ENCODE data around the gene PLXDC1. TPM values are rescaled to one million over a fixed set of nuclear protein-coding genes. Genes with fewer than 3 reads are reported as not detected.

The PLXDC1 gene
- total and polyA plus RNA-seq, 2 of the 8 experiments (the other 6 are each of a cell fraction or from before 2014, with no cell fraction given) = 4.1 to 14.6 TPM

- no peak overlapping the region for H3K27ac ChIP-seq (ENCODE audit: low read depth, low read length)
- H2BK15ac ChIP-seq (ENCODE audit: low read length) = no peak overlapping the region
- no peaks in the 10 kb centered on the region for H3K79me1 ChIP-seq (ENCODE audit: low read depth, low read length)
- no peak overlapping the region for H4K8ac ChIP-seq (ENCODE audit: extremely low read depth, insufficient read depth, low read length)
- H3K56ac ChIP-seq (replicated peaks; ENCODE audit: insufficient read length, low read depth, low read length) = no peak overlapping the region
- no peak overlapping the region for H2BK5ac ChIP-seq (ENCODE audit: low read depth, low read length)
- no peaks in the 10 kb centered on the region for H3K79me2 ChIP-seq (ENCODE audit: control insufficient read depth in 1 of 2, insufficient read depth in 2 of 2, low read length in 2 of 2)
- ChIA-PET CTCF (ENCODE audit: partially characterized antibody) (interaction anchor here (1.2 to 7.4 kb wide), 6 partner anchors 13 to 247 kb away, joined by 3 to 63 read pairs (median 8); no protein-coding TSS in a partner anchor), POLR2A (ENCODE audit: partially characterized antibody) (interaction anchor here (2.2 kb wide), 1 partner anchor 17 kb away, joined by 6 read pairs; no protein-coding TSS in a partner anchor)
- peaks cover 0 to 19% (median 14%) of the 10 kb centered on the region in 4 experiments; a peak in 6 of 7 replicates for H3K4me1 ChIP-seq (replicated peaks in 1 of 4; ENCODE audit: control insufficient read depth in 3 of 4, insufficient read depth in 4 of 4, low read length in 3 of 4)
- H2BK120ac ChIP-seq (replicated peaks; ENCODE audit: low read depth, low read length) = no peak overlapping the region
- H3K36me3 ChIP-seq (ENCODE audit: control insufficient read depth in 2 of 4, insufficient read depth in 4 of 4, low read length in 3 of 4) = no peaks in the 10 kb centered on the region; a peak in 1 of 8 replicates
- H2BK12ac ChIP-seq (ENCODE audit: low read depth, low read length) = no peak overlapping the region
- no peak for DNase-seq (ENCODE audit: low read depth in 1 of 2, low spot score in 2 of 2)
- H3K23ac ChIP-seq (ENCODE audit: insufficient read length) = no peak overlapping the region
- H4K20me1 ChIP-seq (replicated peaks in 1 of 2; ENCODE audit: control insufficient read depth in 1 of 2, insufficient read depth in 2 of 2, low read length in 2 of 2) = no peaks in the 10 kb centered on the region
- H3K4me2 ChIP-seq (ENCODE audit: insufficient read depth in 1 of 2, low read depth in 2 of 2, low read length in 2 of 2) = no peak overlapping the region
- no peak overlapping the region for H2AFZ ChIP-seq (ENCODE audit: low read length)
- no peaks in the 10 kb centered on the region for H3K9me3 ChIP-seq (ENCODE audit: insufficient read depth in 2 of 2, low read depth in 1 of 2, low read length in 1 of 2)
- H3K18ac ChIP-seq (ENCODE audit: extremely low read depth, low read length) = no peak overlapping the region
- H3K4me3 ChIP-seq (ENCODE audit: extremely low read depth in 1 of 4, insufficient read depth in 2 of 4, low read depth in 3 of 4, low read length in 4 of 4) = no peak overlapping the region
- no peak overlapping the region for H4K5ac ChIP-seq (ENCODE audit: insufficient read length, low read depth, low read length)
- H3K27me3 ChIP-seq (replicated peaks in 1 of 4; ENCODE audit: control insufficient read depth in 3 of 4, extremely low read depth in 1 of 4, insufficient read depth in 3 of 4, low read length in 3 of 4) = peaks cover 11 to 22% (median 18%) of the 10 kb centered on the region in 4 experiments
- no peak for FAIRE-seq
- H2AK5ac ChIP-seq (ENCODE audit: low read depth, low read length) = no peak overlapping the region
- H4K91ac ChIP-seq (replicated peaks; ENCODE audit: insufficient read length, low read length) = no peak overlapping the region
- H3K4ac ChIP-seq (replicated peaks; ENCODE audit: insufficient read length, low read depth, low read length) = no peak overlapping the region
- H3K23me2 ChIP-seq (ENCODE audit: low read depth, low read length) = peaks cover 6% of the 10 kb centered on the region; the same call in 1 of the 2 replicates
- no peak overlapping the region for H3K9ac ChIP-seq (replicated peaks in 1 of 4; ENCODE audit: extremely low read depth in 1 of 4, low read depth in 3 of 4, low read length in 3 of 4)
- H3K14ac ChIP-seq (ENCODE audit: insufficient read length) = no peak overlapping the region
- 90% methylated on average over 5 of the region's 6 CpGs; no CpG with 5 or more reads in 1 of the 2 experiments for WGBS, 2 experiments (ENCODE audit: extremely low coverage in 1 of 2, insufficient coverage in 1 of 2, insufficient read length in 1 of 2, insufficient replicate concordance in 2 of 2, low coverage in 1 of 2, low lambda C conversion rate in 2 of 2, missing lambda C conversion rate in 1 of 2)
- H2BK20ac ChIP-seq (ENCODE audit: low read length) = no peak overlapping the region
- no peak for TF ChIP-seq RBBP5 (IDR thresholded peaks at IDR 0.05; ENCODE audit: borderline replicate concordance, low read depth, low read length)
- TF ChIP-seq YY1 (IDR thresholded peaks at IDR 0.05; ENCODE audit: low read depth, low read length) = no peak
- no peak for TF ChIP-seq CBX8 (IDR thresholded peaks at IDR 0.05; ENCODE audit: borderline replicate concordance, low read depth, low read length)
- no peak for TF ChIP-seq TCF12 (IDR thresholded peaks at IDR 0.05; ENCODE audit: low read depth, low read length)
- no peak for TF ChIP-seq ATF2 (IDR thresholded peaks at IDR 0.05; ENCODE audit: low read length)
- TF ChIP-seq NRF1 (IDR thresholded peaks at IDR 0.05; ENCODE audit: low read depth, low read length) = no peak
- TF ChIP-seq EGR1 (IDR thresholded peaks at IDR 0.05; ENCODE audit: borderline replicate concordance, low read depth, low read length) = no peak
- no peak for TF ChIP-seq MAFK (IDR thresholded peaks at IDR 0.05; ENCODE audit: low read depth, low read length)
- no peak for TF ChIP-seq SRF (IDR thresholded peaks at IDR 0.05; ENCODE audit: low read depth, low read length)
- no peak for TF ChIP-seq ATF3 (IDR thresholded peaks at IDR 0.05; ENCODE audit: insufficient read depth, low read depth, low read length)
- TF ChIP-seq SAP30 (IDR thresholded peaks at IDR 0.05; ENCODE audit: insufficient read depth, insufficient replicate concordance, low read length) = no peak
- TF ChIP-seq SP2 (IDR thresholded peaks at IDR 0.05; ENCODE audit: low read length) = no peak
Measured at GRCh38 chr17:39170558-39170957, 19.1 kb upstream of the PLXDC1 start.

Measured in H1 (cell line).